WTC11 (cell line): Measurements from ENCODE around the gene ERC1. TPM values are rescaled to one million over a fixed set of nuclear protein-coding genes. Genes with fewer than 3 reads are reported as not detected.

Source experiments
- ATAC-seq: fragments of 200-7000 bp; cut with Tn5 transposase; 2 replicates; pipeline ENCODE4 v1.10.0; 2021; ENCODE audit warnings: mild to moderate bottlenecking, moderate library complexity
- CTCF ChIA-PET: fragments of 300-600 bp; sonication (Branson Sonifier 250); formaldehyde crosslinking; loops from one replicate; lab custom pipeline; 2021; ENCODE audit warnings: antibody characterized with exemption; lab: Charles Lee
- POLR2A ChIA-PET: fragments of 350-600 bp; sonication (Branson Sonifier 250); formaldehyde crosslinking; loops from one replicate; lab custom pipeline; 2021; ENCODE audit warnings: antibody characterized with exemption; lab: Charles Lee
- DNase-seq: peaks from one replicate; pipeline ENCODE4 v3.0.0; 2021; ENCODE audit warnings: low spot score
- H3K27ac Mint-ChIP-seq: 2 replicates; pipeline ENCODE4 v1.8.0; 2021; ENCODE audit warnings: mixed read lengths
- H3K27me3 Mint-ChIP-seq: 2 replicates; pipeline ENCODE4 v1.8.0; 2021; ENCODE audit warnings: low read depth, mild to moderate bottlenecking, moderate library complexity, mixed read lengths
- H3K36me3 Mint-ChIP-seq: 2 replicates; pipeline ENCODE4 v1.8.0; 2021; ENCODE audit warnings: mixed read lengths
- H3K4me1 Mint-ChIP-seq: 2 replicates; pipeline ENCODE4 v1.8.0; 2022; ENCODE audit warnings: mixed read lengths
- H3K4me3 Mint-ChIP-seq: 2 replicates; pipeline ENCODE4 v1.8.0; 2021; ENCODE audit warnings: mild to moderate bottlenecking, moderate library complexity, mixed read lengths
- H3K9me3 Mint-ChIP-seq: 2 replicates; pipeline ENCODE4 v1.8.0; 2021; ENCODE audit warnings: mixed read lengths
- ATF1 ChIP-seq: sonication (generic); formaldehyde crosslinking; IDR thresholded peaks from 2 replicates; pipeline ENCODE4 v1.8.1; 2023; ENCODE audit warnings: mild to moderate bottlenecking, moderate library complexity, missing genetic modification reagents
- CBFB ChIP-seq: sonication (generic); formaldehyde crosslinking; IDR thresholded peaks from 2 replicates; pipeline ENCODE4 v1.8.1; 2022; ENCODE audit warnings: mild to moderate bottlenecking, low read depth, missing genetic modification reagents
- CDX4 ChIP-seq: fragments of 250-450 bp; sonication (Bioruptor Pico); IDR thresholded peaks from 2 replicates; pipeline ENCODE4 v1.9.0; 2021; ENCODE audit warnings: moderate library complexity, mild to moderate bottlenecking, inconsistent platforms, borderline replicate concordance
- E2F5 ChIP-seq: sonication (generic); formaldehyde crosslinking; IDR thresholded peaks from 2 replicates; pipeline ENCODE4 v1.8.1; 2022; ENCODE audit warnings: mild to moderate bottlenecking, moderate library complexity, missing genetic modification reagents
- ELF4 ChIP-seq: sonication (generic); formaldehyde crosslinking; IDR thresholded peaks from 2 replicates; pipeline ENCODE4 v1.8.1; 2022; ENCODE audit warnings: low read depth, mild to moderate bottlenecking, moderate library complexity, missing genetic modification reagents
- EMX1 ChIP-seq: fragments of 250-450 bp; sonication (Bioruptor Pico); IDR thresholded peaks from 2 replicates; pipeline ENCODE4 v1.8.0; 2021; ENCODE audit warnings: mild to moderate bottlenecking
- FOXK1 ChIP-seq: sonication (generic); formaldehyde crosslinking; IDR thresholded peaks from 2 replicates; pipeline ENCODE4 v1.8.0; 2022; ENCODE audit warnings: mild to moderate bottlenecking, moderate library complexity, missing genetic modification reagents
- FOXP1 ChIP-seq: sonication (generic); formaldehyde crosslinking; IDR thresholded peaks from 2 replicates; pipeline ENCODE4 v1.8.0; 2022; ENCODE audit warnings: missing genetic modification reagents, mild to moderate bottlenecking, moderate library complexity, borderline replicate concordance
- MLX ChIP-seq: sonication (generic); formaldehyde crosslinking; IDR thresholded peaks from 2 replicates; pipeline ENCODE4 v1.8.1; 2023; ENCODE audit warnings: mild to moderate bottlenecking, missing genetic modification reagents, moderate library complexity
- MYBL2 ChIP-seq: sonication (generic); formaldehyde crosslinking; IDR thresholded peaks from 2 replicates; pipeline ENCODE4 v1.8.1; 2023; ENCODE audit warnings: mild to moderate bottlenecking, moderate library complexity, missing genetic modification reagents
- NR1H2 ChIP-seq: sonication (generic); formaldehyde crosslinking; IDR thresholded peaks from 2 replicates; pipeline ENCODE4 v1.9.0; 2021; ENCODE audit warnings: mild to moderate bottlenecking, moderate library complexity, missing genetic modification reagents
- NR3C1 ChIP-seq: sonication (generic); formaldehyde crosslinking; conservative IDR thresholded peaks from 2 replicates; pipeline ENCODE4 v1.8.1; 2023; ENCODE audit warnings: low read depth, mild to moderate bottlenecking, missing genetic modification reagents
- PRDM15 ChIP-seq: sonication (generic); formaldehyde crosslinking; IDR thresholded peaks from 2 replicates; pipeline ENCODE4 v1.8.0; 2022; ENCODE audit warnings: missing genetic modification reagents
- PRRX2 ChIP-seq: fragments of 250-450 bp; sonication (Bioruptor Pico); IDR thresholded peaks from 2 replicates; pipeline ENCODE4 v1.8.0; 2021; ENCODE audit warnings: mild to moderate bottlenecking
- RORB ChIP-seq: fragments of 250-450 bp; sonication (Bioruptor Pico); IDR thresholded peaks from 2 replicates; pipeline ENCODE4 v1.9.0; 2021; ENCODE audit warnings: mild to moderate bottlenecking
- SOX15 ChIP-seq: fragments of 250-450 bp; sonication (Bioruptor Pico); IDR thresholded peaks from 2 replicates; pipeline ENCODE4 v1.9.0; 2021; ENCODE audit warnings: mild to moderate bottlenecking
- TCF7 ChIP-seq: sonication (generic); formaldehyde crosslinking; IDR thresholded peaks from 2 replicates; pipeline ENCODE4 v1.8.0; 2022; ENCODE audit warnings: mild to moderate bottlenecking, low read depth, missing genetic modification reagents, moderate library complexity
- TP53 ChIP-seq: sonication (generic); formaldehyde crosslinking; IDR thresholded peaks from 2 replicates; pipeline ENCODE4 v1.8.1; 2023; ENCODE audit warnings: mild to moderate bottlenecking, missing genetic modification reagents
- ZBTB21 ChIP-seq: sonication (generic); formaldehyde crosslinking; IDR thresholded peaks from 2 replicates; pipeline ENCODE4 v1.8.1; 2023; ENCODE audit warnings: mild to moderate bottlenecking, missing genetic modification reagents, borderline replicate concordance
- ZMAT4 ChIP-seq: fragments of 250-450 bp; sonication (Bioruptor Pico); IDR thresholded peaks from 2 replicates; pipeline ENCODE4 v1.9.0; 2021; ENCODE audit warnings: mild to moderate bottlenecking
- ZNF121 ChIP-seq: sonication (generic); formaldehyde crosslinking; IDR thresholded peaks from 2 replicates; pipeline ENCODE4 v1.8.0; 2023; ENCODE audit warnings: missing genetic modification reagents
- ZNF138 ChIP-seq: sonication (generic); formaldehyde crosslinking; conservative IDR thresholded peaks from 2 replicates; pipeline ENCODE4 v1.8.1; 2022; ENCODE audit warnings: mild to moderate bottlenecking, moderate library complexity, missing genetic modification reagents
- ZNF219 ChIP-seq: sonication (generic); formaldehyde crosslinking; IDR thresholded peaks from 2 replicates; pipeline ENCODE4 v1.8.0; 2023; ENCODE audit warnings: missing genetic modification reagents, mild to moderate bottlenecking, borderline replicate concordance
- ZNF396 ChIP-seq: fragments of 250-450 bp; sonication (Bioruptor Pico); IDR thresholded peaks from 2 replicates; pipeline ENCODE4 v1.8.0; 2021; ENCODE audit warnings: mild to moderate bottlenecking, moderate library complexity, borderline replicate concordance
- ZNF512 ChIP-seq: sonication (generic); formaldehyde crosslinking; IDR thresholded peaks from 2 replicates; pipeline ENCODE4 v1.8.1; 2022; ENCODE audit warnings: missing genetic modification reagents, borderline replicate concordance
- total RNA-seq: library from RNA; stranded (reverse); gene quantifications from 3 replicates; pipeline ENCODE4 v1.2.3, GENCODE V29; 2021
- TF ChIP-seq, protein P1 (sequence below): sonication (generic); formaldehyde crosslinking; IDR thresholded peaks from 2 replicates; pipeline ENCODE4 v1.8.0; 2022; ENCODE audit warnings: mild to moderate bottlenecking, missing genetic modification reagents
- TF ChIP-seq, protein P2 (sequence below): sonication (generic); formaldehyde crosslinking; IDR thresholded peaks from 2 replicates; pipeline ENCODE4 v1.8.1; 2022; ENCODE audit warnings: mild to moderate bottlenecking, missing genetic modification reagents, moderate library complexity, borderline replicate concordance

The ERC1 gene
- total RNA-seq, 1 experiment from 2014 or later, result 47.5 TPM

GRCh38 chr12:1401891-1402290, 410.9 kb downstream of the ERC1 start:
- CTCF ChIA-PET, result interaction anchor here (1.6 kb wide), 1 partner anchor 284 kb away, joined by 4 read pairs; no protein-coding TSS in a partner anchor
- TF ChIP-seq FOXK1, result no peak
- no peak for TF ChIP-seq SOX15
- TF ChIP-seq, protein P1, sequence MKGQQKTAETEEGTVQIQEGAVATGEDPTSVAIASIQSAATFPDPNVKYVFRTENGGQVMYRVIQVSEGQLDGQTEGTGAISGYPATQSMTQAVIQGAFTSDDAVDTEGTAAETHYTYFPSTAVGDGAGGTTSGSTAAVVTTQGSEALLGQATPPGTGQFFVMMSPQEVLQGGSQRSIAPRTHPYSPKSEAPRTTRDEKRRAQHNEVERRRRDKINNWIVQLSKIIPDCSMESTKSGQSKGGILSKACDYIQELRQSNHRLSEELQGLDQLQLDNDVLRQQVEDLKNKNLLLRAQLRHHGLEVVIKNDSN (CRISPR knock-in tag), result no peak
- no peak for TF ChIP-seq ELF4
- no peak for TF ChIP-seq MYBL2
- no peak for TF ChIP-seq PRDM15 (CRISPR knock-in tag)
- TF ChIP-seq FOXP1, result no peak
- no peak for TF ChIP-seq ZMAT4 (CRISPR knock-in tag)
- TF ChIP-seq EMX1, result no peak
- no peak for TF ChIP-seq TP53 (CRISPR knock-in tag)
- no peak for TF ChIP-seq ATF1
- no peak for TF ChIP-seq ZBTB21
- TF ChIP-seq RORB, result no peak
- Mint-ChIP-seq H3K27ac (no peak overlapping the region), H3K27me3 (no peaks in the 10 kb centered on the region), H3K36me3 (no peaks in the 10 kb centered on the region; the same call in 1 of the 2 replicates), H3K9me3 (no peaks in the 10 kb centered on the region), H3K4me3 (no peak overlapping the region), H3K4me1 (no peaks in the 10 kb centered on the region)
- POLR2A ChIA-PET, result no interaction called here
- no peak for ATAC-seq
- no peak for DNase-seq

DNA sequence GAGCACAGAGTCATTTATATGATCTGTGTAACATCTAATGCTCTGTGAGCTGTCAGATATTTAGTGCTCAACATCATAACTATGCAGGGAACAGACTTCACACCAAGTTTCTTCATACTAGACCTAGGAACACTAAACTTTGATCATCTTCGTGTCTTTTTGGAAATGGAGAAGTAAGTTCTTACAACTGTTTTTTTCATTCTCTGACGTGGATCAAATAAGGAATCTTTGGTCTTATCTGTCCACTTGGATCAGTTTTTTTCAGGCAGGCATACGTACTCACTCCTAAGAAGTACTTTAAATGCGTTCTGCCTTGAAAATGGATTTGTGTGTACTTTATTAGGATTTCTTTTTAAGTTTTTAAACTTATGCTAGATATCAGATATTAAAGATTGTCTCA, 412.4 kb downstream of the ERC1 start:
- Mint-ChIP-seq H3K36me3 (no peaks in the 10 kb centered on the region), H3K27me3 (no peaks in the 10 kb centered on the region), H3K9me3 (no peaks in the 10 kb centered on the region), H3K4me3 (no peak overlapping the region), H3K4me1 (no peaks in the 10 kb centered on the region), H3K27ac (no peak overlapping the region)
- ChIA-PET CTCF (no interaction called here), POLR2A (no interaction called here)
- ATAC-seq, result no peak
- DNase-seq, result no peak
- TF ChIP-seq NR1H2 (CRISPR knock-in tag) (no peak), NR3C1 (CRISPR knock-in tag) (no peak), CBFB (CRISPR knock-in tag) (no peak), ZNF121 (CRISPR knock-in tag) (no peak), PRRX2 (CRISPR knock-in tag) (no peak), MLX (CRISPR knock-in tag) (no peak), FOXK1 (no peak), SOX15 (no peak), TCF7 (CRISPR knock-in tag) (no peak), TP53 (CRISPR knock-in tag) (no peak), ZNF219 (CRISPR knock-in tag) (no peak), E2F5 (no peak), CDX4 (CRISPR knock-in tag) (no peak), ZMAT4 (CRISPR knock-in tag) (no peak), ZNF396 (CRISPR knock-in tag) (no peak), MYBL2 (no peak), ZNF512 (CRISPR knock-in tag) (no peak), ZNF138 (CRISPR knock-in tag) (no peak)
- TF ChIP-seq, protein P2, sequence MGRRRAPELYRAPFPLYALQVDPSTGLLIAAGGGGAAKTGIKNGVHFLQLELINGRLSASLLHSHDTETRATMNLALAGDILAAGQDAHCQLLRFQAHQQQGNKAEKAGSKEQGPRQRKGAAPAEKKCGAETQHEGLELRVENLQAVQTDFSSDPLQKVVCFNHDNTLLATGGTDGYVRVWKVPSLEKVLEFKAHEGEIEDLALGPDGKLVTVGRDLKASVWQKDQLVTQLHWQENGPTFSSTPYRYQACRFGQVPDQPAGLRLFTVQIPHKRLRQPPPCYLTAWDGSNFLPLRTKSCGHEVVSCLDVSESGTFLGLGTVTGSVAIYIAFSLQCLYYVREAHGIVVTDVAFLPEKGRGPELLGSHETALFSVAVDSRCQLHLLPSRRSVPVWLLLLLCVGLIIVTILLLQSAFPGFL (CRISPR knock-in tag), result no peak
